Measurements from ENCODE around the gene ILK.

ILK gene

GRCh38 chr11:6621711-6622211 lies 18.2 kb downstream of the ILK start:
- no peak for DNase-seq (ENCODE audit: low read depth in 3 of 3)

DNA sequence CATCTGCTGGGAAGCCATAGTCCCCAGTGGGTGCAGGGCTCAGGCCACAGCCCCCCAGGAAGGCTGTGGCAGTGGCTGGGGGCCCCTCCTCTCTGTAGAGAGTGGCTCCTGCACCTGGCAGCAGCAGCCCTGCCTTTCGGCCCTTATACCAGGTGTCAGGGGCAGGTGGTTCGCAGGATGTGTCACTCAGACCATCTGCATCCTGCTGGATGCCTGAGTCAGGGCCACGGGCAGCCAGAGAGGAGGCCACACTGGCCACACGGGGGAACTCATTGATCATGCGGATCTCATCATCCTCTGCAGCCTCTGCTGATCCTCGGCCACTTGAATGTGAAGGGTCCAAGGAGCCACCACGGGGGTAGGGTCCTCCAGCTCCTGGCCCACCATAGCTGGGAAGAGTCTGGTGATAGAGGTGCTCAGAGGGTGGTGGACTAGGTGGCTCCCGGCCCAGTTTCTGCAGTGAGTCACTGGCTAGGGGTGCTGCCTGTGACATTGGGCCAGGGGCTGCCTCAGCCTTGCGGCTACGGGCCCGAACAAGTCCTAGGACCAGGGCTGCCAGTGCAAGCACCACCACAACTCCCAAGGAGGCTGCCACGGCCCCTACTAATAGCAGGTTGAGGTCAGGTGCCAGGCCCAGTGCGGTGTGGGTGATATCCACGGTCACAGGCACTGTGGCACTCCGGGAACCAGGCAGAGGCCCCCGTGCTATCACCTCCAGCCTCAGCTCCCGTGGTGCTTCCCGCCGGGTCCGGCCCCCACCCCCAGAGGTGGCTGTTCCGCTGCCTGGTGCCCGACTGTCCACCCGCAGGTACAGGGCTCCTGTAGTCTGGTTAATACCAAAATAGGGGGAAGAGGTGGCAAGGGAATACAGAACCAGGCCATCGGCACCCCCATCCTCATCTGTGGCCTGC lies 18.9 kb downstream of the ILK start:
- DNase-seq (ENCODE audit: low read depth in 3 of 3) = no peak

- DNase-seq (ENCODE audit: low read depth in 3 of 3) = no peak
Measured at GRCh38 chr11:6623391-6624363, 20.1 kb downstream of the ILK start.

GRCh38 chr11:6625156-6625831 lies 21.7 kb downstream of the ILK start:
- no peak for DNase-seq (ENCODE audit: low read depth in 3 of 3)

GRCh38 chr11:6625832-6626420 lies 22.4 kb downstream of the ILK start:
- DNase-seq (ENCODE audit: low read depth in 3 of 3) = no peak

DNA sequence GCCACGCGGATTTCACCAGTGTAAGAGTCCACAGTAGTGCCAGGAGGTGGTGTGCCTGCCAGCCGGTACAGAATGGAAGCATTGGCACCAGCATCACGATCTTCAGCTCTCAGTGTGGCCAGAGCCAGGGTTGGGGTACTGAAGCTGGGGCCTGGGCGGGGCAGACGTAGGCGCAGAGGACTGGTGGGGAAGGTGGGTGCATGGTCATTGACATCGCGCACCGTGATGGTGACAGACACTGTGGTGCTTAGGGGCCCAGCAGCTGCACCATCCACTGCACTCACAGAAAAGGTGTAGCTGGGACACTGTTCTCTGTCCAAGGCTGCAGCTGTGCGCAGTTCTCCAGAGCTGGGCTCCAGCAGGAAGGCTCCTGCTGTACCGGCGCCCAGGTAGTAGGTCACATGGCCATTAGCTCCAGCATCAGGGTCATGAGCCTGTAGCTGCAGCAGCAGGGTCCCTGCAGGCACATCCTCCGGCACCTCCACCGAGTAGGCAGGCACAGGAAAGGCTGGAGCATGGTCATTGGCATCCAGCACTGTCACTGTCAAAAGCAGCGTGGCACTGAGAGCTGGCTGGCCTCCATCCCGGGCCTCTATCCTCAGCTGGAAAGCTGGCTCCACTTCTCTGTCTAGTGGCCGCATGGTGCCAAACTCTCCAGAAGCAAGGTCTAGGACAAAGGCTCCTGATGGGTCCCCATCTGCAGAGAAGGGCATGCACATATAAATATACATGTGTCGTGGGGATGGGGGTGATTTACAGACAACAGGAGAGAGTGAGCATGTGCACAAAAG lies 23.6 kb downstream of the ILK start:
- no peak for DNase-seq (ENCODE audit: low read depth in 3 of 3)

- DNase-seq (ENCODE audit: low read depth in 3 of 3) = no peak
Measured at GRCh38 chr11:6627762-6628241, 24.2 kb downstream of the ILK start.

GRCh38 chr11:6628526-6628925 lies 25.0 kb downstream of the ILK start:
- DNase-seq (ENCODE audit: low read depth in 3 of 3) = no peak

DNA sequence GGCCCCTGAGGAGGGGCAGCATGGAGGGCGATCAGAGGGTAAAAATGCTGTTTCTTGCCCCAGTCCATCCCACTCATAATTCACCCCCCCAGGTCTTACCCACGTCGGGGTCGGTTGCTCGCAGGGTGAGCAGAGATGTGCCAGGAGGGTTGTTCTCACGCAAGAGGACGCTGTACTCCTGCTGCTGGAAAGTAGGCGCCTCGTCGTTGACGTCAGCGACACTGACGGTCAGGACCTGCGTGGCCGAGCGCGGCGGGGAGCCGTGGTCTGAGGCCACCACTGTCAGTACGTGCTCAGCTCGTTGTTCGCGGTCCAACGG lies 26.0 kb downstream of the ILK start:
- DNase-seq (ENCODE audit: low read depth in 3 of 3) = no peak

- DNase-seq (ENCODE audit: low read depth in 3 of 3) = no peak
Measured at GRCh38 chr11:6629892-6630631, 26.5 kb downstream of the ILK start.

DNA sequence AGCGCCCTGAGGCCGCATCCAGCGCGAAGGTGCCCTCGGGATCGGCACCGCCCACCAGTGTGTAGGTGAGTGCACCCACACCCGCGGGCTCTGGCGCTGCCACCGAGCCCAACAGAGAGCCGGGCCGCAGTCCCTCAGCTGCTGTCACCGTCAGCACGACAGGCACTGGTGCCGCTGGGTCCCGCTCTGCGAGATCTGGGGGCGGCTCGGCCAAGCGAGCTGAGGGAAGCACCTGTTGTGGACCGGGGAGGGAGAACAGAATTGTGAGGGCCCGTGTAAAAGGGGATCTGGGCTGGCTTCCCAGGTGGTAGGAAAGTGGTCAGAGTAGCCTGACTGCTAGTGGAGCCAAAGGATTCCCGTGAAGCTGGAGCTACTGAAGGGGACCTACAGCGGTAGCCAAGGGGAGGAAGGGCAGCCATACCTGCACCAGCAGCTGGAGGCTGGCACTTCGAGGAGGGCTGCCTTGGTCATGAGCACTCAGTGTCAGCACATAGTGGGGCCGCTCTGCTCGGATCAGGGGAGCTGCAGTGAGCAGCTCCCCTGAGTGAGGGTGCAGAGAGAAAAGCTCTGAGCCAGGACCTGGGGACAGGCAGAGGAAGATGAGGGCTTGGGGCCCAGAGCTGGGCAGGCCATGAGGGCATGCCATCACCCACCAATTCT lies 27.2 kb downstream of the ILK start:
- DNase-seq (ENCODE audit: low read depth in 3 of 3) = no peak

GRCh38 chr11:6631361-6631890 lies 27.9 kb downstream of the ILK start:
- no peak for DNase-seq (ENCODE audit: low read depth in 3 of 3)

DNA sequence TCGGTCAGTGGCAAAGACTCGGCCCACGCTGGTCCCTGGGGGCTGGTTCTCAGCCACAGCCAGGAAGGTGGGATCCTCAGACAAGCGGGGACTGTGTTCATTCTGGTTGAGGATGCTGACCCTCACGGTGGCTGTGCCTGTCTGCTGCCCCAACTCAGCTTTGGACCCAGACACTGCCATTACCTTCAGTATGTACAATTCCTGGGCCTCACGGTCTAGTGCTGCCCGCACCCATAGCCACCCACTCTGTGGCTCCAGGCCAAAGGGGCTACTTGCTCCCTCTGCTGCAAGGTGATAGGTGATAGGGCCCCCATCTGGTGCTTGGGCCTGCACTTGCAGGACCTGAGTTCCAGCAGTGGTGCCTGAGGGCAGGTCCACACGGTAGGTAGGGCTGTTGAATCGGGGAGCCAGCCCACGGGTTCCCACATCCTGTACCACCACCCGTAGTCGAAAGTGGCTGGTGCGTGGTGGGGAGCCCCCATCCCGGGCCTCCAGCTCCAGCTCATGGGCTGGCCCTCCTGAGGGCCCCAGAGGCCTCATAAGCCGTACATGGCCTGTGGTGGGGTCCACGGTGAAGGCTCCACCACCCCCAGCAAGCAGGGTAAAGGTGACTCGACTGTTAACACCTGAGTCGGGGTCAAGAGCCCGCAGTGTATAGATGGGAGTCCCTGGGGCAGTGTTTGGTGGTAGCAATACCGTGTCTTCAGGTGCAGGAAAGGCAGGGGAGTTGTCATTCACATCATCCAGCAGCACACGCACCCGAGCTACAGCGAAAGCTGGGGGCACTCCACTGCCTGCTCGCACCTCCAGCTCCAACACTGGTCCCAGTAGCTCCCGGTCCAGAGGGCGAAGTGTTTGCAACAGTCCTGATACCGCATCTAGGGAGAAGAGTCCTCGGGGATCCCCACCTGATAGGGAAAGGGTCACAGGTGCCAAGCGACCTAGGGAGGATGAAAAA lies 28.8 kb downstream of the ILK start:
- DNase-seq (ENCODE audit: low read depth in 3 of 3) = no peak

DNA sequence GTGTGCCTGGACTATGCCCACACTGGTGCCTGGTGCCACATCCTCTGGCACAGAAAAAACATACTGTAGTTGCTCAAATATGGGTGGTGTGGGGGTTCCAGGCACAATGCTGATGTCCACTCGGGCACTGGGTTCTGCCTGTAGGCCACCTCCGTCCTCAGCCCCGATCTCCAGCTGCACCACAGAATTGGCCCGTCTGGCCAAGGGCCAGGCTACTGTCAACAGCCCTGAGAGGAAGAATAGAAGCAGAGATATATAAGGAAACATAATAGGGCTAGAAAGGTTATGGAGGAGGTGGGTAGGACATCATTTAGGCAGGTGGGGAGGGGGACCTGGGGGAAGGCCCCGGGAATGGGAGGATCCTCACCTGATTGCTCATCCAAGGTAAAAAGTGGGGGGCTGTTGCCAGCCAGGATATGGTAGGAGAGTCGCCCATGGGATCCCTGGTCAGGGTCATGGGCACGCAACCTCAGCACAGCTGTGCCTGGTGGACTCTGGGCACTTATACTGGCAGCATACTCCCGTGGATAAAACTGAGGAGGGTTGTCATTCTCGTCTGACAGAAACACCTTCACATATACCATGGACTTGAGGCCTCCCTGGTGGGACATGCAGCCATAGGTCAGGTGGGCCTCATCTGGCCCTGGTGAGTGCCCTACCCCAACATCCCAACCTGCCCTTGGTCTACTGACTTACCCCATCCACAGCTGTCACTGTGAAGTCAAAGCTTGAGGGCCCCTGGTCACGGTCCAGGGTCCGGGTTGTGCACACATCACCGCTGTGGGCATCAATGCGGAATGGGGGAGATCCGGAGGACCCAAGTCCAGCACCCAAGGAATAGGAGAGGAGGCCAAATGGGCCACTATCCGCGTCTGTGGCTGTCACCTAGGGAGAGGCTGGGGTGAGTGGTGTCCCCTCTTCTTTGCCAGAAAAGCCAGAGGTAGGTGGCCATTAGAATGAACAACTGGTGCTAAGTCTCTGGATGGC lies 30.1 kb downstream of the ILK start:
- no peak for DNase-seq (ENCODE audit: low read depth in 3 of 3)

DNA sequence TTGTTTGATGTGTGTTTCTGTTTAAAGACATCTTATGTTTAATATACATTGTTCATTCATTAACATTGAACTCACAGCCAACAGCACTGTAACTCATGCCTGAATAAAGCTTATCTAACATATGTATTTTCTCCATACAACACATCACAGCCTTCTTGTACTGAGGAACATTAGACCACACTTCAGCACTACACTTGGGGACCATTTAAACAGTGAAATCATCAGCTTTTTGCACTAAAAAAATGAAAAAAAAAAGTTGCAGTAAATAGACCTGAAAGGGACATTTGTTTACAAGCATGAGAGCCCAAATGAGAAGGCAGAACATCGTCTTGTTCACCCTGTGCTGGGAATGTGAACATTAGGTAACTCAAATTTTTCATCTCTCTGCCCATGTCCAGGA lies 31.0 kb downstream of the ILK start:
- DNase-seq (ENCODE audit: low read depth in 3 of 3) = no peak

- no peak for DNase-seq (ENCODE audit: low read depth in 3 of 3)
Measured at GRCh38 chr11:6635082-6635932, 31.7 kb downstream of the ILK start.
